ENCODE results near the gene INSC. TPM values are rescaled to one million over a fixed set of nuclear protein-coding genes. Genes with fewer than 3 reads are reported as not detected.

INSC gene
- total RNA-seq, 1 donor from 2014 or later: not detected

DNA sequence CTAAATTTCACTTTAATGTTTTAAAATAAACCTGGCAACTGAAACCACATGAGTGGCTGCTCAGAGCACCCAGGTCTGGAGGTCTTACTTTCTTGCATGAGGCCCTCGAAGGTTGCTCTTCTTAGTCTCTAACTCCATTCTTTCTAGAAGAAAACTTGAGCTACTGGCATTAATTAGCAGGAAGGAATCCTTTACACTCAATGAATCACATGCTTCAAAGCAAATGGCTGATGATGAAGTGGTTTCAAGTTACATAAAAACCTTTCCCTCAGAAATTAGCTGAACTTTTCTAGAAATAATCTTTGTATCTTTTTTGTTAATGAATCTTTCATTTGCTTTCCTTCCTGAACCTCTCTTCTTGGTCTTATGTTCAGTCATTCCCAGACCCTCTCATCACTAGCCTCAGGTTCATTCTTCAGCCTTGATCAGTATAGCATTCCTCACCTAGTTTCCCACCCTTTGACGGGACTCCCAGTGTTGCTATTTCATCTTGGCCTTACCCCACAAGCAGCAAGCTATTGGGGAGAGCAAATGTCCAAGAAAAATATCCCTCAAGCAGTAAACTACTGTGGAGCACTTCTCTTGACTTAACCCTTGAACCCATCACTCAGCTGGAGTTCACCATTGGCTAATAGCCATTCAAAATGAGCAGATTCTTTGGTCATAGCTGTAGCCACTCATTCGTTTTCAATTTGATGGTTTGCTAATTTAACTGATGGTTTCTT lies 75.1 kb downstream of the INSC start:
- no peak for DNase-seq (ENCODE audit: extremely low spot score, unreplicated experiment)
- Mint-ChIP-seq H3K27me3 (ENCODE audit: unreplicated experiment) (peaks cover 10% of the 10 kb centered on the region), H3K4me1 (ENCODE audit: unreplicated experiment) (no peaks in the 10 kb centered on the region), H3K4me3 (ENCODE audit: unreplicated experiment) (no peak overlapping the region), H3K9me3 (ENCODE audit: unreplicated experiment) (no peaks in the 10 kb centered on the region), H3K36me3 (ENCODE audit: unreplicated experiment) (no peaks in the 10 kb centered on the region), H3K27ac (ENCODE audit: unreplicated experiment) (no peak overlapping the region)
- TF ChIP-seq, protein P1, sequence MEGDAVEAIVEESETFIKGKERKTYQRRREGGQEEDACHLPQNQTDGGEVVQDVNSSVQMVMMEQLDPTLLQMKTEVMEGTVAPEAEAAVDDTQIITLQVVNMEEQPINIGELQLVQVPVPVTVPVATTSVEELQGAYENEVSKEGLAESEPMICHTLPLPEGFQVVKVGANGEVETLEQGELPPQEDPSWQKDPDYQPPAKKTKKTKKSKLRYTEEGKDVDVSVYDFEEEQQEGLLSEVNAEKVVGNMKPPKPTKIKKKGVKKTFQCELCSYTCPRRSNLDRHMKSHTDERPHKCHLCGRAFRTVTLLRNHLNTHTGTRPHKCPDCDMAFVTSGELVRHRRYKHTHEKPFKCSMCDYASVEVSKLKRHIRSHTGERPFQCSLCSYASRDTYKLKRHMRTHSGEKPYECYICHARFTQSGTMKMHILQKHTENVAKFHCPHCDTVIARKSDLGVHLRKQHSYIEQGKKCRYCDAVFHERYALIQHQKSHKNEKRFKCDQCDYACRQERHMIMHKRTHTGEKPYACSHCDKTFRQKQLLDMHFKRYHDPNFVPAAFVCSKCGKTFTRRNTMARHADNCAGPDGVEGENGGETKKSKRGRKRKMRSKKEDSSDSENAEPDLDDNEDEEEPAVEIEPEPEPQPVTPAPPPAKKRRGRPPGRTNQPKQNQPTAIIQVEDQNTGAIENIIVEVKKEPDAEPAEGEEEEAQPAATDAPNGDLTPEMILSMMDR (IDR thresholded peaks at IDR 0.05): no peak

- no peaks in the 10 kb centered on the region for H3K9me3 Mint-ChIP-seq (ENCODE audit: unreplicated experiment)
- no peak overlapping the region for H3K27ac Mint-ChIP-seq (ENCODE audit: unreplicated experiment)
- no peaks in the 10 kb centered on the region for H3K36me3 Mint-ChIP-seq (ENCODE audit: unreplicated experiment)
- DNase-seq (ENCODE audit: extremely low spot score, unreplicated experiment): no peak
- TF ChIP-seq, protein P1 (IDR thresholded peaks at IDR 0.05): no peak
- peaks cover 10% of the 10 kb centered on the region for H3K27me3 Mint-ChIP-seq (ENCODE audit: unreplicated experiment)
- H3K4me1 Mint-ChIP-seq (ENCODE audit: unreplicated experiment): no peaks in the 10 kb centered on the region
- H3K4me3 Mint-ChIP-seq (ENCODE audit: unreplicated experiment): no peak overlapping the region
Measured at GRCh38 chr11:15190611-15191010, 75.9 kb downstream of the INSC start.

- no peak overlapping the region for H3K27ac Mint-ChIP-seq (ENCODE audit: unreplicated experiment)
- peaks cover 7% of the 10 kb centered on the region for H3K27me3 Mint-ChIP-seq (ENCODE audit: unreplicated experiment)
- DNase-seq (ENCODE audit: extremely low spot score, unreplicated experiment): no peak
- H3K4me1 Mint-ChIP-seq (ENCODE audit: unreplicated experiment): no peaks in the 10 kb centered on the region
- TF ChIP-seq, protein P1 (IDR thresholded peaks at IDR 0.05): no peak
- H3K9me3 Mint-ChIP-seq (ENCODE audit: unreplicated experiment): no peaks in the 10 kb centered on the region
- no peaks in the 10 kb centered on the region for H3K36me3 Mint-ChIP-seq (ENCODE audit: unreplicated experiment)
- no peak overlapping the region for H3K4me3 Mint-ChIP-seq (ENCODE audit: unreplicated experiment)
Measured at GRCh38 chr11:15192005-15192556, 77.4 kb downstream of the INSC start.

DNA sequence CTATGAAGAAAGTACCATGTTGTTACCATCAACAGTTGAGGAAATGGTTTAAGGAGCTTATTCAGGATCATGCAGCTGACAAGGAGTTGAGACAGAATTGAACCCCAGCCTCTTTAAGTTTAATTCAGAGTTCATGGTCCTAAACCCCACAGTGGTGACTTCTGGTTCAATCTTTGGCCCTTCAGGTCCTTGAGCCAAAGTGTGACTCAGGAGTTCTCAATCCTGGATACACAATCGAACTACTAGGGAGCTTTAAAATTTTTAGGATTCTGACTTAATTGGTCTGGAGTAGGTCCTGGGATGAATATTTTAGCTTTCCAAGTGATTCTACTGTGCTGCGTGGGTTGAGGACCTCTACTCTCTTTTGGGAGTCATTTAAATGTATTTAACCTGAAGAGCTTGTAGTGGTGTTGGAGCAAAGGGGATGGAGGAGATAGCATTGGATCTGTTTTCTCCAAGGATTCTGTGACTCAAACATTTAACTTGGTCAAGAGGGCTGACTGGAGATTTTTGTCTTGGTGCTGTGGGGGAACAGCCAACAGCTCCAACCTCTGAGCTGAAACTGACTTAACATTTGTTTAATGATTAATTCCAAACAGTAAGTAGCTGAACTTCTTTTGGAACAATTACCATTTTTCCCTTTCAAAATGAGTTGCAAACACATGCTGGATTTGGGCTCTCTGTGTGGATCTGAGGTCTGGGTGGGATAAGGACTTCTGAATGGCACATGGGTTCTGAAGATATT lies 80.1 kb downstream of the INSC start:
- H3K4me3 Mint-ChIP-seq (ENCODE audit: unreplicated experiment): no peak overlapping the region
- H3K27ac Mint-ChIP-seq (ENCODE audit: unreplicated experiment): no peak overlapping the region
- no peaks in the 10 kb centered on the region for H3K4me1 Mint-ChIP-seq (ENCODE audit: unreplicated experiment)
- no peaks in the 10 kb centered on the region for H3K36me3 Mint-ChIP-seq (ENCODE audit: unreplicated experiment)
- no peak for DNase-seq (ENCODE audit: extremely low spot score, unreplicated experiment)
- TF ChIP-seq, protein P1 (IDR thresholded peaks at IDR 0.05): no peak
- H3K9me3 Mint-ChIP-seq (ENCODE audit: unreplicated experiment): no peaks in the 10 kb centered on the region
- peaks cover 6% of the 10 kb centered on the region for H3K27me3 Mint-ChIP-seq (ENCODE audit: unreplicated experiment)
